Measurements from ENCODE around the gene GALNTL6. TPM values are rescaled to one million over a fixed set of nuclear protein-coding genes. Genes with fewer than 3 reads are reported as not detected.

Gene GALNTL6
- total RNA-seq, 1 donor: under 0.01 TPM

- Histone ChIP-seq H3K36me3 (ENCODE audit: insufficient read depth, low read length) (no peaks in the 10 kb centered on the region), H3K4me1 (ENCODE audit: insufficient read depth, low read length) (no peaks in the 10 kb centered on the region), H3K9me3 (ENCODE audit: low read depth, low read length) (no peaks in the 10 kb centered on the region), H2AFZ (ENCODE audit: low read length) (no peak overlapping the region), H4K20me1 (ENCODE audit: insufficient read depth, low read length) (no peaks in the 10 kb centered on the region), H3K27me3 (ENCODE audit: insufficient read depth, low read length) (no peaks in the 10 kb centered on the region), H3K27ac (ENCODE audit: low read depth, low read length) (no peak overlapping the region), H3K79me2 (ENCODE audit: insufficient read depth, low read length) (no peaks in the 10 kb centered on the region), H3K4me2 (ENCODE audit: insufficient read depth, low read length) (no peak overlapping the region), H3K4me3 (ENCODE audit: insufficient read depth, low read length) (no peak overlapping the region)
- no peak for DNase-seq (ENCODE audit: insufficient read length, low spot score, missing footprints)
- TF ChIP-seq, protein P1, sequence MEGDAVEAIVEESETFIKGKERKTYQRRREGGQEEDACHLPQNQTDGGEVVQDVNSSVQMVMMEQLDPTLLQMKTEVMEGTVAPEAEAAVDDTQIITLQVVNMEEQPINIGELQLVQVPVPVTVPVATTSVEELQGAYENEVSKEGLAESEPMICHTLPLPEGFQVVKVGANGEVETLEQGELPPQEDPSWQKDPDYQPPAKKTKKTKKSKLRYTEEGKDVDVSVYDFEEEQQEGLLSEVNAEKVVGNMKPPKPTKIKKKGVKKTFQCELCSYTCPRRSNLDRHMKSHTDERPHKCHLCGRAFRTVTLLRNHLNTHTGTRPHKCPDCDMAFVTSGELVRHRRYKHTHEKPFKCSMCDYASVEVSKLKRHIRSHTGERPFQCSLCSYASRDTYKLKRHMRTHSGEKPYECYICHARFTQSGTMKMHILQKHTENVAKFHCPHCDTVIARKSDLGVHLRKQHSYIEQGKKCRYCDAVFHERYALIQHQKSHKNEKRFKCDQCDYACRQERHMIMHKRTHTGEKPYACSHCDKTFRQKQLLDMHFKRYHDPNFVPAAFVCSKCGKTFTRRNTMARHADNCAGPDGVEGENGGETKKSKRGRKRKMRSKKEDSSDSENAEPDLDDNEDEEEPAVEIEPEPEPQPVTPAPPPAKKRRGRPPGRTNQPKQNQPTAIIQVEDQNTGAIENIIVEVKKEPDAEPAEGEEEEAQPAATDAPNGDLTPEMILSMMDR (IDR thresholded peaks at IDR 0.05; ENCODE audit: extremely low read depth, low read depth, low read length): no peak
Observed at GRCh38 chr4:172815499-172816164, 1002.4 kb downstream of the GALNTL6 start.

DNA sequence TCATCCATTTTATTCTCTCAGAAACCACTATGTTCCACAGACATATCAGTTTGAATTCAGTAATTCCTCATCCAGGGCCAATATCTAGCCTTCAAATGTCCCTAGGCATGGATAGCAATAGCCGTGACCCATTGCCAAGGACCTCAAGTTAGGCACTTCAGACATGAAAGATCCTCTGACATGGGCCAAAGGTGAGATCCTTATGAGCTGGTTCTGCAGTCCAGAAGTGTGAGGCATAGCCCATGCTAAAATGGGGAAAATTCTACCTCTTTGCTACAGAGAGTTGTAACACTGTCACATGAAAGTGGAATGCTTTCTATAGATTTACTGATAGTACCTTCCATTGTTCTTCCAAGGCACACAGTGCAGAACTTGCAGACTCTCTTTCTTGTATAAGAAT is 1005.7 kb downstream of the GALNTL6 start:
- Histone ChIP-seq H3K79me2 (ENCODE audit: insufficient read depth, low read length) (no peaks in the 10 kb centered on the region), H2AFZ (ENCODE audit: low read length) (no peak overlapping the region), H3K27me3 (ENCODE audit: insufficient read depth, low read length) (no peaks in the 10 kb centered on the region), H3K27ac (ENCODE audit: low read depth, low read length) (no peak overlapping the region), H4K20me1 (ENCODE audit: insufficient read depth, low read length) (no peaks in the 10 kb centered on the region), H3K4me1 (ENCODE audit: insufficient read depth, low read length) (no peaks in the 10 kb centered on the region), H3K9me3 (ENCODE audit: low read depth, low read length) (no peaks in the 10 kb centered on the region), H3K4me2 (ENCODE audit: insufficient read depth, low read length) (no peak overlapping the region), H3K4me3 (ENCODE audit: insufficient read depth, low read length) (no peak overlapping the region), H3K36me3 (ENCODE audit: insufficient read depth, low read length) (no peaks in the 10 kb centered on the region)
- no peak for DNase-seq (ENCODE audit: insufficient read length, low spot score, missing footprints)
- TF ChIP-seq, protein P1 (IDR thresholded peaks at IDR 0.05; ENCODE audit: extremely low read depth, low read depth, low read length): no peak

- TF ChIP-seq, protein P1 (IDR thresholded peaks at IDR 0.05; ENCODE audit: extremely low read depth, low read depth, low read length): no peak
- Histone ChIP-seq H3K27me3 (ENCODE audit: insufficient read depth, low read length) (no peaks in the 10 kb centered on the region), H3K4me3 (ENCODE audit: insufficient read depth, low read length) (no peak overlapping the region), H3K36me3 (ENCODE audit: insufficient read depth, low read length) (no peaks in the 10 kb centered on the region), H3K9me3 (ENCODE audit: low read depth, low read length) (no peaks in the 10 kb centered on the region), H3K27ac (ENCODE audit: low read depth, low read length) (no peak overlapping the region), H2AFZ (ENCODE audit: low read length) (no peak overlapping the region), H3K79me2 (ENCODE audit: insufficient read depth, low read length) (no peaks in the 10 kb centered on the region), H3K4me2 (ENCODE audit: insufficient read depth, low read length) (no peak overlapping the region), H3K4me1 (ENCODE audit: insufficient read depth, low read length) (no peaks in the 10 kb centered on the region), H4K20me1 (ENCODE audit: insufficient read depth, low read length) (no peaks in the 10 kb centered on the region)
- DNase-seq (ENCODE audit: insufficient read length, low spot score, missing footprints): no peak
Observed at GRCh38 chr4:172819353-172819752, 1006.1 kb downstream of the GALNTL6 start.

- no peaks in the 10 kb centered on the region for H4K20me1 ChIP-seq (ENCODE audit: insufficient read depth, low read length)
- H3K36me3 ChIP-seq (ENCODE audit: insufficient read depth, low read length): no peaks in the 10 kb centered on the region
- no peak overlapping the region for H2AFZ ChIP-seq (ENCODE audit: low read length)
- DNase-seq (ENCODE audit: insufficient read length, low spot score, missing footprints): no peak
- no peaks in the 10 kb centered on the region for H3K79me2 ChIP-seq (ENCODE audit: insufficient read depth, low read length)
- no peaks in the 10 kb centered on the region for H3K27me3 ChIP-seq (ENCODE audit: insufficient read depth, low read length)
- H3K27ac ChIP-seq (ENCODE audit: low read depth, low read length): no peak overlapping the region
- no peak overlapping the region for H3K4me3 ChIP-seq (ENCODE audit: insufficient read depth, low read length)
- TF ChIP-seq, protein P1 (IDR thresholded peaks at IDR 0.05; ENCODE audit: extremely low read depth, low read depth, low read length): no peak
- H3K4me1 ChIP-seq (ENCODE audit: insufficient read depth, low read length): no peaks in the 10 kb centered on the region
- H3K4me2 ChIP-seq (ENCODE audit: insufficient read depth, low read length): no peak overlapping the region
- no peaks in the 10 kb centered on the region for H3K9me3 ChIP-seq (ENCODE audit: low read depth, low read length)
Observed at GRCh38 chr4:172822331-172822730, 1009.1 kb downstream of the GALNTL6 start.

Measured in osteoblast (primary cell).